B cell (primary cell): ENCODE data around the gene CLDN20. TPM values are rescaled to one million over a fixed set of nuclear protein-coding genes. Genes with fewer than 3 reads are reported as not detected.

ENCODE experiments used
- ATAC-seq: fragments of 200-7000 bp; cut with Tn5 transposase; one replicate; pipeline ENCODE4 v1.10.0; 2021; ENCODE audit warnings: low read depth, mild to moderate bottlenecking, moderate number of reproducible peaks, moderate library complexity
- CTCF ChIA-PET: fragments of 350-600 bp; sonication (Branson Sonifier 250); formaldehyde crosslinking; loops from one replicate; lab custom pipeline; 2021; ENCODE audit warnings: antibody characterized with exemption, inconsistent platforms; lab: Charles Lee
- POLR2A ChIA-PET: fragments of 350-600 bp; sonication (Branson Sonifier 250); formaldehyde crosslinking; loops from one replicate; lab custom pipeline; 2021; ENCODE audit warnings: antibody characterized with exemption; lab: Charles Lee
- DNase-seq: peaks from one replicate; pipeline ENCODE4 v3.0.0; 2013
- H2AFZ ChIP-seq: 2 replicates; pipeline ENCODE4 v1.6.1; 2012; ENCODE audit warnings: mild to moderate bottlenecking, low read depth, low read length; ENCODE audit not compliant: insufficient read depth, poor library complexity, severe bottlenecking
- H3K27ac ChIP-seq, 2 donors: 1 replicate in 1 of 2; 2 replicates in 1 of 2; pipeline ENCODE4 v1.5.1; 2012 to 2013; ENCODE audit warnings: low read length in 2 of 2, mild to moderate bottlenecking in 2 of 2, moderate library complexity in 1 of 2
- H3K27me3 ChIP-seq, 4 experiments: fragments of 200-600 bp in 1 of 4; sonication (generic) in 1 of 4; replicated peaks in 1 of 4; 1 replicate in 2 of 4; 2 replicates in 2 of 4; pipeline versions ENCODE4 v1.6.1 to v1.7.0; 2013 to 2016; ENCODE audit warnings: low read length in 3 of 4, mild to moderate bottlenecking in 2 of 4, mixed read lengths in 1 of 4, moderate library complexity in 1 of 4; ENCODE audit not compliant: insufficient read depth in 4 of 4, control insufficient read depth in 3 of 4; ENCODE audit errors: control extremely low read depth in 1 of 4
- H3K36me3 ChIP-seq, 2 experiments: replicated peaks in 1 of 2; 1 replicate in 1 of 2; 2 replicates in 1 of 2; pipeline versions ENCODE4 v1.6.1 to v1.7.1; 2013; ENCODE audit warnings: low read length in 1 of 2; ENCODE audit not compliant: insufficient read depth in 2 of 2, control insufficient read depth in 1 of 2; ENCODE audit errors: control extremely low read depth in 1 of 2, extremely low read depth in 1 of 2
- H3K4me1 ChIP-seq, 2 donors: fragments of 200-600 bp in 1 of 2; sonication (generic) in 1 of 2; 1 replicate in 1 of 2; 2 replicates in 1 of 2; pipeline versions ENCODE4 v1.5.1 to v1.6.1; 2013 to 2017; ENCODE audit warnings: low read length in 2 of 2; ENCODE audit not compliant: control insufficient read depth in 2 of 2, insufficient read depth in 2 of 2
- H3K4me2 ChIP-seq: replicated peaks from 2 replicates; pipeline ENCODE3; 2012; ENCODE audit warnings: mild to moderate bottlenecking, low read depth, low read length; ENCODE audit not compliant: poor library complexity, severe bottlenecking
- H3K4me3 ChIP-seq, 5 experiments: fragments of 200-600 bp in 1 of 5; sonication (generic) in 1 of 5; 1 replicate in 3 of 5; 2 replicates in 2 of 5; pipeline versions ENCODE4 v1.5.1 to v1.7.0; 2011 to 2016; ENCODE audit warnings: low read length in 4 of 5, mild to moderate bottlenecking in 4 of 5, low read depth in 2 of 5, control low read depth in 1 of 5, moderate library complexity in 1 of 5; ENCODE audit not compliant: insufficient read depth in 1 of 5; ENCODE audit errors: control extremely low read depth in 1 of 5, extremely low read depth in 1 of 5
- H3K79me2 ChIP-seq: fragments of 200-600 bp; sonication (generic); one replicate; pipeline ENCODE4 v1.6.0; 2016; ENCODE audit warnings: low read length; ENCODE audit not compliant: control insufficient read depth, insufficient read depth
- H3K9ac ChIP-seq: fragments of 200-600 bp; sonication (generic); 2 replicates; pipeline ENCODE4 v1.6.1; 2017; ENCODE audit warnings: mild to moderate bottlenecking, low read length, moderate library complexity
- H3K9me3 ChIP-seq, 3 donors: one replicate each; pipeline versions ENCODE4 v1.6.1 to v1.7.1; 2013; ENCODE audit warnings: low read length in 2 of 3; ENCODE audit not compliant: control insufficient read depth in 2 of 3, insufficient read depth in 1 of 3; ENCODE audit errors: control extremely low read depth in 1 of 3
- H4K20me1 ChIP-seq: 2 replicates; pipeline ENCODE4 v1.6.0; 2012; ENCODE audit warnings: mild to moderate bottlenecking, low read length; ENCODE audit not compliant: insufficient read depth, control insufficient read depth, poor library complexity, severe bottlenecking
- H3K27ac Mint-ChIP-seq: one replicate; pipeline ENCODE4 v1.8.0; 2021; ENCODE audit warnings: mixed read lengths
- H3K27me3 Mint-ChIP-seq: one replicate; pipeline ENCODE4 v1.8.0; 2021; ENCODE audit warnings: mixed read lengths
- H3K4me1 Mint-ChIP-seq: one replicate; pipeline ENCODE4 v1.8.0; 2021; ENCODE audit warnings: mixed read lengths
- H3K4me3 Mint-ChIP-seq: one replicate; pipeline ENCODE4 v1.8.0; 2021; ENCODE audit warnings: mixed read lengths
- H3K9me3 Mint-ChIP-seq: one replicate; pipeline ENCODE4 v1.8.0; 2022; ENCODE audit warnings: mixed read lengths; ENCODE audit not compliant: insufficient read depth
- EZH2 ChIP-seq: IDR thresholded peaks from 2 replicates; pipeline ENCODE4 v1.6.1; 2012; ENCODE audit warnings: borderline replicate concordance, low read depth, mild to moderate bottlenecking, moderate library complexity, low read length; ENCODE audit not compliant: insufficient read depth, poor library complexity, severe bottlenecking
- WGBS: methylation state at CpG from one replicate; pipeline ENCODE4 v1.1.5; 2013; ENCODE audit warnings: missing lambda C conversion rate; ENCODE audit not compliant: insufficient coverage; 5-methylcytosine and 5-hydroxymethylcytosine counted together
- intact Hi-C: fragments of 100-400 bp; cut with micrococcal nuclease; formaldehyde crosslinking; loops from one replicate; pipeline ENCODE4 v1.10.0; 2022
- polyA plus RNA-seq: library from polyadenylated mRNA; depleted of rRNA; stranded (reverse); fragments of >200 nt; gene quantifications from 2 replicates; pipeline ENCODE4 v1.2.3, GENCODE V29; 2012
- total RNA-seq, 2 donors: library from RNA; stranded (reverse); fragments of 120-200 nt in 1 of 2; gene quantifications; 1 replicate in 1 of 2; 2 replicates in 1 of 2; pipeline versions ENCODE4 v1.2.3 to v1.2.4, GENCODE V29; 2013 to 2022
- TF ChIP-seq, protein P1 (sequence below): fragments of 200-600 bp; IDR thresholded peaks from one replicate; pipeline ENCODE4 v1.8.0; 2022; ENCODE audit warnings: antibody characterized with exemption, mild to moderate bottlenecking

CLDN20 gene
- total and polyA plus RNA-seq, 2 donors (not counting 1 experiment from before 2014, with no cell fraction given): not detected

- H2AFZ ChIP-seq: no peak overlapping the region
- 90% methylated on average over 24 of the region's 30 CpGs for WGBS
- ChIA-PET POLR2A (interaction anchor here (0.8 kb wide), 1 partner anchor 67 kb away, joined by 4 read pairs; no protein-coding TSS in a partner anchor), CTCF (interaction anchor here (0.7 to 5.9 kb wide), 17 partner anchors 8 to 573 kb away, joined by 3 to 92 read pairs (median 5); no protein-coding TSS in a partner anchor)
- peaks cover 0 to 12% of the 10 kb centered on the region in 2 experiments for H3K36me3 ChIP-seq
- peaks cover 2% of the 10 kb centered on the region for H3K4me1 Mint-ChIP-seq
- peaks cover 0 to under 1% (median 0%) of the 10 kb centered on the region in 3 donors for H3K9me3 ChIP-seq
- H3K4me2 ChIP-seq: no peak overlapping the region
- H3K27ac ChIP-seq: no peak overlapping the region
- ATAC-seq (peak; percentile 56), DNase-seq (peak; percentile 56)
- H3K27ac Mint-ChIP-seq: no peak overlapping the region
- no peaks in the 10 kb centered on the region for H3K27me3 Mint-ChIP-seq
- H4K20me1 ChIP-seq: no peaks in the 10 kb centered on the region
- no peak overlapping the region for H3K4me3 ChIP-seq
- H3K79me2 ChIP-seq: no peaks in the 10 kb centered on the region
- H3K4me3 Mint-ChIP-seq: no peak overlapping the region
- TF ChIP-seq EZH2: no peak
- TF ChIP-seq, protein P1, sequence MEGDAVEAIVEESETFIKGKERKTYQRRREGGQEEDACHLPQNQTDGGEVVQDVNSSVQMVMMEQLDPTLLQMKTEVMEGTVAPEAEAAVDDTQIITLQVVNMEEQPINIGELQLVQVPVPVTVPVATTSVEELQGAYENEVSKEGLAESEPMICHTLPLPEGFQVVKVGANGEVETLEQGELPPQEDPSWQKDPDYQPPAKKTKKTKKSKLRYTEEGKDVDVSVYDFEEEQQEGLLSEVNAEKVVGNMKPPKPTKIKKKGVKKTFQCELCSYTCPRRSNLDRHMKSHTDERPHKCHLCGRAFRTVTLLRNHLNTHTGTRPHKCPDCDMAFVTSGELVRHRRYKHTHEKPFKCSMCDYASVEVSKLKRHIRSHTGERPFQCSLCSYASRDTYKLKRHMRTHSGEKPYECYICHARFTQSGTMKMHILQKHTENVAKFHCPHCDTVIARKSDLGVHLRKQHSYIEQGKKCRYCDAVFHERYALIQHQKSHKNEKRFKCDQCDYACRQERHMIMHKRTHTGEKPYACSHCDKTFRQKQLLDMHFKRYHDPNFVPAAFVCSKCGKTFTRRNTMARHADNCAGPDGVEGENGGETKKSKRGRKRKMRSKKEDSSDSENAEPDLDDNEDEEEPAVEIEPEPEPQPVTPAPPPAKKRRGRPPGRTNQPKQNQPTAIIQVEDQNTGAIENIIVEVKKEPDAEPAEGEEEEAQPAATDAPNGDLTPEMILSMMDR: peak; percentile 56
- H3K4me1 ChIP-seq: no peaks in the 10 kb centered on the region
- no peak overlapping the region for H3K9ac ChIP-seq
- no peaks in the 10 kb centered on the region for H3K9me3 Mint-ChIP-seq
- intact Hi-C loops: loop anchor here (1.0 kb wide), 5 partner anchors 67 to 573 kb away; no protein-coding TSS in a partner anchor
- H3K27me3 ChIP-seq: no peaks in the 10 kb centered on the region
These were observed 15.5 kb upstream of the CLDN20 start for GRCh38 chr6:155248008-155249001.
